Endothelial cell of umbilical vein (primary cell): ENCODE data around the gene SMIM10. TPM values are rescaled to one million over a fixed set of nuclear protein-coding genes. Genes with fewer than 3 reads are reported as not detected.

Experiments
- BruUV-seq: library from RNA; stranded (reverse); fragments of 400-500 nt; replicated peaks from 2 replicates; lab custom pipeline; 2021; lab: Mats Ljungman, UMichigan
- CTCF ChIA-PET: fragments of 300-600, 350-600 bp; sonication (Branson Sonifier 250); formaldehyde crosslinking; loops from one replicate; lab custom pipeline; 2021; ENCODE audit warnings: antibody characterized with exemption, inconsistent platforms; lab: Charles Lee
- POLR2A ChIA-PET: fragments of 300-600, 350-600 bp; sonication (Branson Sonifier 250); formaldehyde crosslinking; loops from one replicate; lab custom pipeline; 2021; ENCODE audit warnings: antibody characterized with exemption, inconsistent platforms; lab: Charles Lee
- DNase-seq: peaks from one replicate; pipeline ENCODE4 v3.0.0-alpha.2; 2011; ENCODE audit warnings: low read depth, low spot score
- FAIRE-seq: peaks from 2 replicates; lab custom pipeline; 2011; peaks lifted over from hg19 to GRCh38; lab: Jason Lieb, UNC
- H2AFZ ChIP-seq: 2 replicates; pipeline ENCODE4 v1.6.0; 2012; ENCODE audit warnings: low read depth, low read length, control low read depth, inconsistent platforms
- H3K27ac ChIP-seq: 2 replicates; pipeline ENCODE4 v1.5.1; 2011; ENCODE audit warnings: low read depth, mild to moderate bottlenecking, control low read depth, low read length, moderate library complexity; ENCODE audit not compliant: insufficient read depth
- H3K27me3 ChIP-seq, 2 experiments: 2 replicates each; pipeline versions ENCODE4 v1.6.0 to v1.6.1; 2011; ENCODE audit warnings: low read length in 2 of 2, mixed read lengths in 1 of 2; ENCODE audit not compliant: control insufficient read depth in 2 of 2, insufficient read depth in 2 of 2
- H3K36me3 ChIP-seq, 2 experiments: 2 replicates in 1 of 2; 3 replicates in 1 of 2; pipeline ENCODE4 v1.5.1; 2011; ENCODE audit warnings: low read length in 2 of 2, mild to moderate bottlenecking in 1 of 2, moderate library complexity in 1 of 2; ENCODE audit not compliant: control insufficient read depth in 2 of 2, insufficient read depth in 2 of 2; ENCODE audit errors: extremely low read depth in 1 of 2
- H3K4me1 ChIP-seq: 3 replicates; pipeline ENCODE4 v1.5.1; 2011; ENCODE audit warnings: mild to moderate bottlenecking, low read length; ENCODE audit not compliant: control insufficient read depth, insufficient read depth; ENCODE audit errors: extremely low read depth
- H3K4me2 ChIP-seq: 2 replicates; pipeline ENCODE4 v1.6.1; 2011; ENCODE audit warnings: low read length, control low read depth, mixed read lengths; ENCODE audit not compliant: insufficient read depth
- H3K4me3 ChIP-seq, 3 experiments: fragments of 200-600 bp in 1 of 3; sonication (generic), shearing (Covaris generic) in 1 of 3; replicated peaks in 1 of 3; 2 replicates each; pipeline ENCODE4 v1.5.1; 2011 to 2016; ENCODE audit warnings: control low read depth in 3 of 3, low read length in 3 of 3, mild to moderate bottlenecking in 2 of 3, inconsistent platforms in 1 of 3, low read depth in 1 of 3, moderate library complexity in 1 of 3; ENCODE audit not compliant: insufficient read depth in 1 of 3
- H3K79me2 ChIP-seq: 2 replicates; pipeline ENCODE4 v1.6.0; 2012; ENCODE audit warnings: low read length, inconsistent platforms; ENCODE audit not compliant: control insufficient read depth, insufficient read depth
- H3K9ac ChIP-seq: replicated peaks from 2 replicates; pipeline ENCODE3; 2011; ENCODE audit warnings: low read length, control low read depth; ENCODE audit not compliant: insufficient read depth; ENCODE audit errors: extremely low read depth
- H3K9me1 ChIP-seq: replicated peaks from 3 replicates; pipeline ENCODE4 v1.6.0; 2011; ENCODE audit warnings: mild to moderate bottlenecking, low read length; ENCODE audit not compliant: control insufficient read depth, insufficient read depth; ENCODE audit errors: extremely low read depth
- H3K9me3 ChIP-seq: replicated peaks from 2 replicates; pipeline ENCODE4 v1.5.1; 2012; ENCODE audit warnings: low read length, inconsistent platforms; ENCODE audit not compliant: control insufficient read depth, insufficient read depth
- H4K20me1 ChIP-seq: replicated peaks from 2 replicates; pipeline ENCODE3; 2011; ENCODE audit warnings: mild to moderate bottlenecking, low read length; ENCODE audit not compliant: control insufficient read depth, insufficient read depth; ENCODE audit errors: extremely low read depth
- EZH2 ChIP-seq: IDR thresholded peaks from 2 replicates; pipeline ENCODE4 v1.6.1; 2012; ENCODE audit warnings: borderline replicate concordance, low read depth, mild to moderate bottlenecking, moderate library complexity, low read length, inconsistent platforms; ENCODE audit not compliant: severe bottlenecking
- FOS ChIP-seq: IDR thresholded peaks from 2 replicates; pipeline ENCODE4 v1.6.1; 2011; ENCODE audit warnings: mild to moderate bottlenecking, low read length, moderate library complexity, borderline replicate concordance; ENCODE audit not compliant: insufficient read depth
- GATA2 ChIP-seq: IDR thresholded peaks from 2 replicates; pipeline ENCODE4 v1.7.0; 2011; ENCODE audit warnings: low read depth, mild to moderate bottlenecking, moderate library complexity, mixed read lengths, low read length; ENCODE audit not compliant: insufficient read length, insufficient read depth
- JUN ChIP-seq: IDR thresholded peaks from 2 replicates; pipeline ENCODE4 v1.6.1; 2011; ENCODE audit warnings: borderline replicate concordance, low read depth; ENCODE audit not compliant: insufficient read length, insufficient read depth
- MYC ChIP-seq: IDR thresholded peaks from one replicate; pipeline ENCODE4 v1.6.1; 2011; ENCODE audit warnings: mild to moderate bottlenecking, low read depth, low read length
- POLR2A ChIP-seq: IDR thresholded peaks from 2 replicates; pipeline ENCODE4 v1.6.1; 2012; ENCODE audit warnings: low read depth, mild to moderate bottlenecking, control low read depth, low read length
- POLR2AphosphoS5 ChIP-seq: IDR thresholded peaks from 2 replicates; pipeline ENCODE4 v1.6.1; 2012; ENCODE audit warnings: low read depth, mild to moderate bottlenecking, control low read depth, low read length, moderate library complexity; ENCODE audit not compliant: insufficient read depth
- dilution Hi-C: fragments of 300-500 bp; cut with MboI; formaldehyde crosslinking; loops from one replicate; pipeline ENCODE4 v1.15.0; 2019; ENCODE audit warnings: low sequenced_read_pairs; ENCODE audit not compliant: extremely low pct_ligation_motif_present
- intact Hi-C: fragments of 100-400 bp; cut with micrococcal nuclease; formaldehyde crosslinking; loops from one replicate; pipeline ENCODE4 v1.10.0; 2022
- polyA plus RNA-seq, 4 experiments: library from polyadenylated mRNA; depleted of rRNA in 3 of 4; stranded (reverse) in 3 of 4; unstranded in 1 of 4; fragments of >200 nt; gene quantifications; 2 replicates each; pipeline versions ENCODE4 v1.2.1 to v1.2.3, GENCODE V29; 2011 to 2012; ENCODE audit warnings: missing spikeins in 1 of 4
- total RNA-seq: library from RNA; stranded (reverse); gene quantifications from 2 replicates; pipeline ENCODE4 v1.2.3, GENCODE V29; 2021
- TF ChIP-seq, protein P1 (sequence below): IDR thresholded peaks from 2 replicates; pipeline ENCODE4 v1.6.1; 2011; ENCODE audit not compliant: insufficient read depth, insufficient read length
- TF ChIP-seq, protein P2 (sequence below), 2 donors: IDR thresholded peaks; 1 replicate in 1 of 2; 2 replicates in 1 of 2; pipeline ENCODE4 v1.5.1; 2011; ENCODE audit warnings: low read length in 2 of 2, mild to moderate bottlenecking in 2 of 2, moderate library complexity in 2 of 2, control low read depth in 1 of 2, inconsistent platforms in 1 of 2, low read depth in 1 of 2; ENCODE audit not compliant: insufficient read depth in 1 of 2; ENCODE audit errors: extremely low read depth in 1 of 2

SMIM10 gene
- total and polyA plus RNA-seq, 2 donors (not counting 3 experiments of a cell fraction or from before 2014, with no cell fraction given): 2.0 to 2.7 TPM

DNA sequence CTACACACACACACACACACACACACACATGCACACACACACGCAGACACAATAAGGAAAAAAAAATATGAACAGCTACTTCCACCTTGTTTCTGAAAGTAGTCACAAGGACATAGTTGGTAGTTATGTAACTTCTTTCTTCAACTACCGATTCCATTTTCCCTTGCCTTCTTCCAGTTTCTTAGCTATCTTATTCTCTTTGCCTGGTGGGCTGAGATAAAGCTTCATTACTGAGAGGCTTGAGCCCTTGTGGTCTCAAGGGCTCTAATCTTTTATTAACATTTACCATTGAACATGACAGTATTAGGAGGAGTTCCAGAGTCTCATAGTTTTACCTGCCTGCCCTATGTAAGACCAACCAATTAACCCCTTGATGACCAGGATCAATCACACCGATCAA is 8.9 kb upstream of the SMIM10 start:
- FAIRE-seq (no peak), DNase-seq (no peak)
- H3K79me2 ChIP-seq: no peaks in the 10 kb centered on the region
- BruUV-seq: no TSS peak
- no peaks in the 10 kb centered on the region for H3K4me1 ChIP-seq
- no peaks in the 10 kb centered on the region for H3K9me1 ChIP-seq
- H4K20me1 ChIP-seq: no peaks in the 10 kb centered on the region
- dilution Hi-C loops: no loop called here
- CTCF ChIA-PET: no interaction called here
- no peak overlapping the region for H3K9ac ChIP-seq
- intact Hi-C loops: no loop called here
- no peak overlapping the region for H3K4me3 ChIP-seq
- no peak overlapping the region for H3K4me2 ChIP-seq
- no peak for TF ChIP-seq EZH2
- no peak for TF ChIP-seq MYC
- no peak for TF ChIP-seq POLR2AphosphoS5
- TF ChIP-seq FOS: no peak
- TF ChIP-seq POLR2A: no peak
- TF ChIP-seq, protein P1, sequence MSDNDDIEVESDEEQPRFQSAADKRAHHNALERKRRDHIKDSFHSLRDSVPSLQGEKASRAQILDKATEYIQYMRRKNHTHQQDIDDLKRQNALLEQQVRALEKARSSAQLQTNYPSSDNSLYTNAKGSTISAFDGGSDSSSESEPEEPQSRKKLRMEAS: no peak
- no peak for TF ChIP-seq JUN
- TF ChIP-seq, protein P2, sequence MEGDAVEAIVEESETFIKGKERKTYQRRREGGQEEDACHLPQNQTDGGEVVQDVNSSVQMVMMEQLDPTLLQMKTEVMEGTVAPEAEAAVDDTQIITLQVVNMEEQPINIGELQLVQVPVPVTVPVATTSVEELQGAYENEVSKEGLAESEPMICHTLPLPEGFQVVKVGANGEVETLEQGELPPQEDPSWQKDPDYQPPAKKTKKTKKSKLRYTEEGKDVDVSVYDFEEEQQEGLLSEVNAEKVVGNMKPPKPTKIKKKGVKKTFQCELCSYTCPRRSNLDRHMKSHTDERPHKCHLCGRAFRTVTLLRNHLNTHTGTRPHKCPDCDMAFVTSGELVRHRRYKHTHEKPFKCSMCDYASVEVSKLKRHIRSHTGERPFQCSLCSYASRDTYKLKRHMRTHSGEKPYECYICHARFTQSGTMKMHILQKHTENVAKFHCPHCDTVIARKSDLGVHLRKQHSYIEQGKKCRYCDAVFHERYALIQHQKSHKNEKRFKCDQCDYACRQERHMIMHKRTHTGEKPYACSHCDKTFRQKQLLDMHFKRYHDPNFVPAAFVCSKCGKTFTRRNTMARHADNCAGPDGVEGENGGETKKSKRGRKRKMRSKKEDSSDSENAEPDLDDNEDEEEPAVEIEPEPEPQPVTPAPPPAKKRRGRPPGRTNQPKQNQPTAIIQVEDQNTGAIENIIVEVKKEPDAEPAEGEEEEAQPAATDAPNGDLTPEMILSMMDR (IDR thresholded peaks at IDR 0.05; ENCODE audit: extremely low read depth in 1 of 2, insufficient read depth in 1 of 2, low read depth in 1 of 2, low read length in 2 of 2): no peak
- TF ChIP-seq GATA2: no peak
- H3K9me3 ChIP-seq: no peaks in the 10 kb centered on the region
- POLR2A ChIA-PET: no interaction called here
- peaks cover 0 to 3% of the 10 kb centered on the region in 2 experiments for H3K27me3 ChIP-seq
- H3K27ac ChIP-seq: no peak overlapping the region
- no peaks in the 10 kb centered on the region for H3K36me3 ChIP-seq
- H2AFZ ChIP-seq: no peak overlapping the region
